ENCODE results near the gene KLHL2.
A peak's percentile ranks its signal among the peaks of the same experiment; 100 is the strongest.
"Not testable (repeated sequence)": the region's sequence is repeated elsewhere in the genome, so short reads cannot be mapped to it uniquely, and the experiment has no call there.

The KLHL2 gene

GRCh38 chr4:165207431-165208220 lies at the start of gene KLHL2:
Gene KLHL2, plus strand, starts transcription at chr4:165207561. Its CDS starts 316 bp downstream, at chr4:165207877.
- H3K9me3 ChIP-seq (ENCODE audit: control insufficient read depth, insufficient read depth, low read length): no peaks in the 10 kb centered on the region
- peak within 1 kb of the TSS; percentile 42 for H3K9ac ChIP-seq (ENCODE audit: low read depth, low read length)
- H3K4me1 ChIP-seq (ENCODE audit: insufficient read depth, low read length): peaks cover 31% of the 10 kb centered on the region
- no peaks in the 10 kb centered on the region for H3K36me3 ChIP-seq (ENCODE audit: insufficient read depth, low read length)

GRCh38 chr4:165158762-165159161 lies 48.6 kb upstream of the KLHL2 start:
- Histone ChIP-seq H3K9me3 (ENCODE audit: control insufficient read depth, insufficient read depth, low read length) (no peaks in the 10 kb centered on the region), H3K4me1 (ENCODE audit: insufficient read depth, low read length) (no peaks in the 10 kb centered on the region)

GRCh38 chr4:165164257-165164656 lies 43.1 kb upstream of the KLHL2 start:
- Histone ChIP-seq H3K4me1 (ENCODE audit: insufficient read depth, low read length) (no peaks in the 10 kb centered on the region), H3K9me3 (ENCODE audit: control insufficient read depth, insufficient read depth, low read length) (no peaks in the 10 kb centered on the region), H3K36me3 (ENCODE audit: insufficient read depth, low read length) (no peaks in the 10 kb centered on the region), H3K9ac (ENCODE audit: low read depth, low read length) (no peak overlapping the region)

More at GRCh38 chr4:165158762-165159161, 48.6 kb upstream of the KLHL2 start:
- Histone ChIP-seq H3K9ac (ENCODE audit: low read depth, low read length) (no peak overlapping the region), H3K36me3 (ENCODE audit: insufficient read depth, low read length) (no peaks in the 10 kb centered on the region)

GRCh38 chr4:165166872-165167271 lies 40.5 kb upstream of the KLHL2 start:
- not testable (repeated sequence) for H3K36me3 ChIP-seq (ENCODE audit: insufficient read depth, low read length); H3K9ac ChIP-seq (ENCODE audit: low read depth, low read length); H3K9me3 ChIP-seq (ENCODE audit: control insufficient read depth, insufficient read depth, low read length); H3K4me1 ChIP-seq (ENCODE audit: insufficient read depth, low read length)

GRCh38 chr4:165167650-165168049 lies 39.7 kb upstream of the KLHL2 start:
- no peaks in the 10 kb centered on the region for H3K9me3 ChIP-seq (ENCODE audit: control insufficient read depth, insufficient read depth, low read length)
- no peaks in the 10 kb centered on the region for H3K36me3 ChIP-seq (ENCODE audit: insufficient read depth, low read length)
- H3K9ac ChIP-seq (ENCODE audit: low read depth, low read length): no peak overlapping the region
- no peaks in the 10 kb centered on the region for H3K4me1 ChIP-seq (ENCODE audit: insufficient read depth, low read length)

DNA sequence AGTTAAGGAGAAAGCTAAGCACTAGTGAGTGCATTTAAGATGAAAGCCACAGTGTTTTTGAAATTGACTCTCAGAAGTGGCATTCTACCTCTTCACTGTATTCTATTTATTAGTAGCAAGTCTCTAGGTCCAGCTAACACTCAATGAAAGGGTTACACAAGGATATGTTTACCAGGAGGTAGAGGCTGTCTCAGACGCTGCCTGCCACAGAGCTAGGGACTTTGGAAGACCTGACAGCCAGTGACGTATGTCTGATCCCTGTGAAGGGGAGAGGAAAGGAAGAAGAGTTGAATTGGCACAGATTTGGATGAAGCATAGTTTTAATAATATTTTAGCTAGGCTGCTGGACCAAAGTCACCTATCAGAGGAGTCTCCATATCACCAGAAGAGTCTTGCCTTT lies 36.5 kb upstream of the KLHL2 start:
- H3K9ac ChIP-seq (ENCODE audit: low read depth, low read length): no peak overlapping the region
- H3K4me1 ChIP-seq (ENCODE audit: insufficient read depth, low read length): no peaks in the 10 kb centered on the region
- no peaks in the 10 kb centered on the region for H3K36me3 ChIP-seq (ENCODE audit: insufficient read depth, low read length)
- no peaks in the 10 kb centered on the region; the same call in 1 of the 2 replicates for H3K9me3 ChIP-seq (ENCODE audit: control insufficient read depth, insufficient read depth, low read length)

DNA sequence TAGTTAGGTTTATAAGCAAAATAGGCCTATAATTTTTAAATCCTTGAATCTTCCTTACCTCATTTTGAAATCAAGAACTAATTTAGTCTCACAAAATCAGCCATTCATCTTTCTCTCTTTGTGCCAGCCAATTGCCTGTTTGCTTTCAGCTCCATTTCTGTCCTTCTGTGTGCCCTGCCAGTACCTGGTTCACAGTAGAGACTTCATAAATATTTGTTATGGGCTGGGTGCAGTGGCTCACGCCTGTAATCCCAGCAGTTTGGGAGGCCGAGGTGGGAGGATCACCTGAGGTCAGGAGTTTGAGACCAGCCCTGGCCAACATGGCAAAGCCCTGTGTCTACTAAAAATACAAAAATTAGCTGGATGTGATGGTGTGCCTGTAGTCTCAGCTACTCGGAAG lies 31.9 kb upstream of the KLHL2 start:
- not testable (repeated sequence) for H3K9ac ChIP-seq (ENCODE audit: low read depth, low read length); H3K9me3 ChIP-seq (ENCODE audit: control insufficient read depth, insufficient read depth, low read length); H3K36me3 ChIP-seq (ENCODE audit: insufficient read depth, low read length); H3K4me1 ChIP-seq (ENCODE audit: insufficient read depth, low read length)

DNA sequence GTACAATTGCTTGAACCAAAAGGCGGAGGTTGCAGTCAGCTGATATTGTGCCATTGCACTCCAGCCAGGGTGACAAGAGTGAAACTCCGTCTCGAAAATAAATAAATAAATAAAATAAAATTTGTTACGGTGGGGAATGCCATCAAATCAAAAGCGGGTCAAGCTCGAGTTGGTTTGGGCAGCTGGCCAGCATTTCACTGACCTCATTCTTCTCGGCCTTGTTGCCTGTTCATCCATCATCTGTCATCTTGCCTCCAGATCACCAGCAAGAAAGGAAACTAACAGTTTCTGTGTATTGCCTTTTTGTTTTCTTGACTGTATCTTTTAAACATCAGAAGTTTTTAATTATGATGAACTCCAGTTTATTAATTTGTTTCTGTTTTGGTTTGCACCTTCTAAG lies 31.5 kb upstream of the KLHL2 start:
- Histone ChIP-seq H3K36me3 (ENCODE audit: insufficient read depth, low read length) (no peaks in the 10 kb centered on the region), H3K9me3 (ENCODE audit: control insufficient read depth, insufficient read depth, low read length) (no peaks in the 10 kb centered on the region; the same call in 1 of the 2 replicates), H3K9ac (ENCODE audit: low read depth, low read length) (no peak overlapping the region), H3K4me1 (ENCODE audit: insufficient read depth, low read length) (peaks cover 7% of the 10 kb centered on the region)

GRCh38 chr4:165177725-165178666 lies 29.4 kb upstream of the KLHL2 start:
- no peaks in the 10 kb centered on the region for H3K36me3 ChIP-seq (ENCODE audit: insufficient read depth, low read length)
- no peak overlapping the region for H3K9ac ChIP-seq (ENCODE audit: low read depth, low read length)

DNA sequence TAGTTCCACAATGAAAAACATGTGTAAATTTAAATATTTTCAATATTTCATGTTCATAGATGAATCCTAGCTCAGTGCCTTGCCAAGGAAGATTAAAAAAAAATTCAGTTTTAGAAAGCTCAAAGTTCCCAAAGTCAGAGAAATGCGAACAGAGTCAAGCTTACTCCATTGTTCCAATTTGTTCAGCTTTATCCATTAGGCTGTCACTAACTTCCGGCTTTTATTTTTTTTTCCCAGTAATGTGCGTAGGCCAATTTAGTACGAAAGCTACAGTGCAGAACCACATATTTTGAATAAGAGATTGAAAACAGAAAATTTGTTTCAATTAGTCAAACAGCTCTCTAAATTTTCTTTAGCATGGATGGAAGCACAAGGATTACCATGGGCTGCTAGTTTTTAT lies 23.1 kb upstream of the KLHL2 start:
- Histone ChIP-seq H3K4me1 (ENCODE audit: insufficient read depth, low read length) (peaks cover 4% of the 10 kb centered on the region; the same call in 1 of the 2 replicates), H3K36me3 (ENCODE audit: insufficient read depth, low read length) (no peaks in the 10 kb centered on the region), H3K9ac (ENCODE audit: low read depth, low read length) (no peak overlapping the region), H3K9me3 (ENCODE audit: control insufficient read depth, insufficient read depth, low read length) (no peaks in the 10 kb centered on the region)

More at GRCh38 chr4:165177725-165178666, 29.4 kb upstream of the KLHL2 start:
- Histone ChIP-seq H3K9me3 (ENCODE audit: control insufficient read depth, insufficient read depth, low read length) (no peaks in the 10 kb centered on the region; the same call in 1 of the 2 replicates), H3K4me1 (ENCODE audit: insufficient read depth, low read length) (peaks cover 7% of the 10 kb centered on the region)

- not testable (repeated sequence) for H3K9ac ChIP-seq (ENCODE audit: low read depth, low read length); H3K4me1 ChIP-seq (ENCODE audit: insufficient read depth, low read length); H3K36me3 ChIP-seq (ENCODE audit: insufficient read depth, low read length); H3K9me3 ChIP-seq (ENCODE audit: control insufficient read depth, insufficient read depth, low read length)
These were observed 22.4 kb upstream of the KLHL2 start for GRCh38 chr4:165184998-165185397.

GRCh38 chr4:165185448-165185847 lies 21.9 kb upstream of the KLHL2 start:
- Histone ChIP-seq H3K9ac (ENCODE audit: low read depth, low read length) (no peak overlapping the region), H3K9me3 (ENCODE audit: control insufficient read depth, insufficient read depth, low read length) (no peaks in the 10 kb centered on the region), H3K4me1 (ENCODE audit: insufficient read depth, low read length) (peaks cover 4% of the 10 kb centered on the region; the same call in 1 of the 2 replicates), H3K36me3 (ENCODE audit: insufficient read depth, low read length) (no peaks in the 10 kb centered on the region)

DNA sequence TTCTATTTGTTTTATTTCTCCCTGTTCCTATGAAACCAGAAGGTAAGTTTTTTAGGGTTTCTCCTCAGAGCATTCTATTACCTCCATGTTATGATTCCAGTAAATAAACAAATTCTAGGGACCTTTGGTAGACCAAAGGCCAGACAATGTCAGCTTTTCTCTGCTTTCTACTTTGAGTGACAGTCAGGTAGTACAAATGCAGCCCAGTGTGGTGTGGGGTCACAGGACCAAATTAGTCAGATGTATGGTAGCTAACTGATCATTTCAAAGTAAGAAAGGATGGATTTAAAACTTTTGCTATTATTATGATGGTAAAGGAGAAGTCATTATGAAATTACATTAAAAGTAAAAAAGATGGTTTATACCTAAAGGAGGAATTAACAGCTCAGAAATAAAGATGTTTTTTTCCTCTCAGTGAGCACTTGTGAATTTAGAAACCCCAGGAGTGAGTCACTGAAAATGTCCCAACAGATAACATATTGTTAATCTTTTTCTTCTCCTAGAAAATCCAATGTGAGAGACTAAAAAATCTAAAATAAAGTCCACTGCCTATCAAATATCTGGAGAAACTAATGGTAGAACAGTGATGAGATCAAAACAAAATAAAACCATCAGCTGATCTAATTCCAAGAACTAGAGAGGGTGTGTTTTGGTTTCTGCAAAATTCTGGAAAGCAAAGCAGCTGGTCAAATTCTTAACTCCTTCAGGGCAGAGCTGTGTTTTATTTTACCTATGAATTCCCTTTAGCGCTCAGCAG lies 16.6 kb upstream of the KLHL2 start:
- H3K4me1 ChIP-seq (ENCODE audit: insufficient read depth, low read length): peaks cover 3% of the 10 kb centered on the region; the same call in 1 of the 2 replicates

GRCh38 chr4:165191348-165191656 lies 16.1 kb upstream of the KLHL2 start:
- Histone ChIP-seq H3K4me1 (ENCODE audit: insufficient read depth, low read length) (no peaks in the 10 kb centered on the region), H3K36me3 (ENCODE audit: insufficient read depth, low read length) (no peaks in the 10 kb centered on the region), H3K9me3 (ENCODE audit: control insufficient read depth, insufficient read depth, low read length) (no peaks in the 10 kb centered on the region), H3K9ac (ENCODE audit: low read depth, low read length) (no peak overlapping the region)

More for the DNA sequence above, 16.6 kb upstream of the KLHL2 start:
- no peaks in the 10 kb centered on the region for H3K9me3 ChIP-seq (ENCODE audit: control insufficient read depth, insufficient read depth, low read length)
- H3K9ac ChIP-seq (ENCODE audit: low read depth, low read length): no peak overlapping the region
- no peaks in the 10 kb centered on the region for H3K36me3 ChIP-seq (ENCODE audit: insufficient read depth, low read length)
